GM19328 (cell line): ENCODE data around the gene FEV.

Experiments used
- ATAC-seq: cut with Tn5 transposase; IDR thresholded peaks from one replicate; pipeline ENCODE4 v1.9.1; 2021; ENCODE audit warnings: mild to moderate bottlenecking, moderate library complexity; ENCODE audit not compliant: unreplicated experiment

Gene FEV

DNA sequence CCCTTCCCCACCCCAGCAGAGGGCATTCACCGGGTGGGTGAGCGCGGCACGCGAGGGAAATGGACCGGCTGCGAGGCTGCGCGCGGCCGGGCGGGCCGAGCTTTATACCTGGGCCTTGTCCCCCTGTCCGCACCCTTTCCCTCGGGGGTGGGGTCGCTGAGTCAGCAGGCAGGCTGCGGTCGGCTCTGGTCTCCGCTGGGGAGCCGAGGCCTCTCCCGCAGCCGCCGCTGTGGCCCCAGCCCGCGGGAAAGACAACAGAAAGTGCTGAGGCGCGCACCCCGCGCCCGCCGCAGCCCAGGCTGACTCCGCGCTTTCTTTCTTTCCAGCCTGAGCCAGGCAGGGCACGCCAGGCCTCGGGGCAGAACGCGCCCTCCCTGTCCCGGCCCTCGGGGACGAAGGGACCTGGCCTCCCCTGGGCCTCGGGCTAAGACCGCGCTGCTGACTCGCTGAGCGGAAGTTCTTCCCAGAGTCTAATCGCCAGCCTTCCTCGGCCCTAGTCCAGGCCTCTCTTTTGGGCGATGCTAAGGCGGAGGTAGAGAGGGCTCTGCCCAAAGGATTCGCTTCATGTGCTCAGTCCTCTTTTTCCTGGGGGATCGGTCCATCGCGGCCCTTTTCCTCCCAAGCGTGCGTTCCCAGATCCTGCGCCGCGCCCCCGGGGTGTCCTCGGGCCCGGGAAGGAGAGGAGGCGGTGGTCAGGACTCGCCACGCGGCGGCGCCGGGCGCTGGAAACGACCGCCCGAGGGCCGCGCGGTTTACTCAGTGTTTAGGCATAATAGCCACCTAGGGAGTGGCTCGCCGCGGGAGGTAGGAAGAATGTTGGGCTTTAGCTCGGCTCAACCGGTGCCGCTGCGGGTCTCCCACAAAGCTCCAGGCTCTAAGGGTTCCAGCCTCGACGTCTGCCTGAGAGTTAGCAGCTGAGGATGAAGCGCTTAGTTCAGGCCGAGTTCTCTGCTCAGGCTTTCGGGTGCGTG, 8.6 kb upstream of the FEV start, which contains the start of gene CRYBA2:
Gene CRYBA2, minus strand, starts transcription at position 78 of the 971 bp plus-strand sequence. CDS start 246 bp downstream, outside the sequence.
- ATAC-seq: no peak

- no peak for ATAC-seq
These were observed 7.8 kb upstream of the FEV start for GRCh38 chr2:218992703-218993344.

DNA sequence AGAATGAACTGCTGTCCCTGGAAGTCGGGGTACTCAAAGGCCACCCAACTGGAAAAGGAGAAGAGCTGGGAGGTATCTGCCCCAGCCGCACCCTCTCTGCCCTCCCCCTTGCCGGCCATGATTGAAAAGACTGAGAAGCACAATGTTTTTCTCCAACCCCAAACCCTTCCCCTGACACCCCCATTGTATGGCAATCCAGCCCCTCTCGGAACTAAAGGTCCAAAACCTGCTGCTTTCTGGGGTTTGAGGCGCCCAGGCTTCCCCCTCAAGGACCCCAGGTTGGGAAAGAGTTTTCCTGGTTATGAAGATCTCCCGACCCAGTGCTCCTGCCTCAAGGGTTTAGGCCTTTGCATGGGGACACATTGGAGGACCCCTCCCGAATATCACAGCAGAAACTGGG, 7.2 kb upstream of the FEV start:
- no peak for ATAC-seq

- no peak for ATAC-seq
These were observed 6.7 kb upstream of the FEV start for GRCh38 chr2:218991674-218992168.

DNA sequence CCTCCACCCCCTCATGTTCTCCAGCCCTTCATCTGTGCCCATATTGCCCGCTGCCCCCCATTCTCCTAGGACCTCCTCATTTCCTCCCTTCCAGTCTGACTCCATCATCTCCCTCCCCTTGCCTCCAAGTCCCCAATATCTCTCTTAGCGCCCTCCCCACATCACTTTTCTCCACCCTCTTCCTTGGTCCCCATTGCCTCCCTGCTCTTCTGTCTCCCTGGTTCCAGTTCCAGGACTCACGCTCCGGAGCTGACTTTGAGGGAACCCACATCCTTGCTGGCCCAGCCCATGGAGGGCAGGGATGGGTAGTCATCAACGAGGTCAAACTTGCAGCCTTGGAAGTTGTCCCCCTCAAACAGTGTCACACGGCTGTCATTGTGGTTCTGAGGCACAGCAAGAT, 5.6 kb upstream of the FEV start:
- ATAC-seq: no peak

DNA sequence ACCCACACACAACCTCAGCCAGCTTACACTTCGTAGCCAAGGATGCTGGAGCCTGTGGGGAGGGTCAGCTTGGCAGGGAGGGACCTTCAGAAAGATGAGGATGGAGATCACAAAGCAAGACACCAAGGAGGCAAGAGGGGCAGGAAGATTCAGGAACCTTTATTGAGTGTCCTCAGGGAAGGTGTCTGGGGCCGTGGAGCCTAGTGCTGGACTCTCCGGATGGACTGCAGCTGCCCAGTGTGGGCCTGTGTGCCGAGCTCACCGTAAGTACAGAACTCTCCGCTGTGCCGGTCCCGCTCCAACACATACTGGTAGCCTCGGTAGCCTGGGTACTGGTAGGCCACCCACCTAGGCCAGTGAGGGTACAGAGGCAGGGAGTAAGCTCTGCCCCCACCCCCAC, 5.1 kb upstream of the FEV start:
- ATAC-seq: no peak

DNA sequence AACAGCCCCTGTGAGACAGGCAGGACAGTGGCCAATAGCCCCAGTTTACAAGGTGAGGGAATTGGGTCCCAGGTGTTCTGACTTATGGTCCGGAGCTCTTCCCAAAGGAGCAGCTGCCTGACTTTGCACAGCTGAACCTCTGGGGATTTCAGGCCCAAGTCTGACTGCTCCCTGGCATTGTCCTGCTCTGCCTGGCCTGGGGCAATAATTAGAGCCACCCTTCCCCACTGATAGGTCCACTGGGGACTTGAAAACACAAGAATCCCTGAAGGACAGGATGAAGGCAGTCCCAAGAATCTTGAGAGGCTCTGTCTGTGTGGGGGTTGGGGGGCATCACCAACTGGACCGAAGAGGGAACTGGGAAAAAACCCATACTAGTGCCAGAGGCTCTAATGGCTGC, 3.7 kb upstream of the FEV start:
- ATAC-seq: no peak

- ATAC-seq: no peak
These were observed 3.2 kb upstream of the FEV start for GRCh38 chr2:218988164-218988563.

DNA sequence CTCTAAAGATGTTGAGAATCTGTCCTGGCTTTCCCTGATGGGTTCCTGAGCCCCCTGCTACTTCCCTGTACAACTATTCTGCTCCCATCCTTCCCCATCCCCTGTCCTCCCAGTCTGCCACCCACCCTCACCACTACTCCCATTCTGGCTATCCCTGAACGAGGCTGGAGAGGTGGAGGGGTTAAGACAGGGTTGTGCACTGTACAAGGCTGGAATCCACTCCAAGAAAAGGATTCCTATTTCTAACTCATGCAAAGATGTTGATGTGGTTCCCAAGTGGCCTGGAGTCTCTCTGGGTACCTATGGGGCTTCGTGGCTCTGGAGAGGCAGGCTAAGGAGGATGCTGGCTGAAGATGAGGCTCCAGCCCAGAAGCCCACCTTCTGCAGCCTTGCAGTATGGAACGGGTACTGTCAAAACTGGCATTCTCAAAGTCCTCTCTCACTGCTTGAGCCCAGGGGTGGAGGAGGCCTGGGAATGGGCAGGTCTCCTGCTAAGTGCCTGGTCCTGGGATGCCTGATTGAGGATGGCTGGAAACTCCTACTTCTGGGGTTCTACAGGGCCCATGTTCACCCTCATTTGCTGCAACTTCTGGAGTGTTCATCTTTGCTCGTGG, 1.3 kb upstream of the FEV start:
- no peak for ATAC-seq

DNA sequence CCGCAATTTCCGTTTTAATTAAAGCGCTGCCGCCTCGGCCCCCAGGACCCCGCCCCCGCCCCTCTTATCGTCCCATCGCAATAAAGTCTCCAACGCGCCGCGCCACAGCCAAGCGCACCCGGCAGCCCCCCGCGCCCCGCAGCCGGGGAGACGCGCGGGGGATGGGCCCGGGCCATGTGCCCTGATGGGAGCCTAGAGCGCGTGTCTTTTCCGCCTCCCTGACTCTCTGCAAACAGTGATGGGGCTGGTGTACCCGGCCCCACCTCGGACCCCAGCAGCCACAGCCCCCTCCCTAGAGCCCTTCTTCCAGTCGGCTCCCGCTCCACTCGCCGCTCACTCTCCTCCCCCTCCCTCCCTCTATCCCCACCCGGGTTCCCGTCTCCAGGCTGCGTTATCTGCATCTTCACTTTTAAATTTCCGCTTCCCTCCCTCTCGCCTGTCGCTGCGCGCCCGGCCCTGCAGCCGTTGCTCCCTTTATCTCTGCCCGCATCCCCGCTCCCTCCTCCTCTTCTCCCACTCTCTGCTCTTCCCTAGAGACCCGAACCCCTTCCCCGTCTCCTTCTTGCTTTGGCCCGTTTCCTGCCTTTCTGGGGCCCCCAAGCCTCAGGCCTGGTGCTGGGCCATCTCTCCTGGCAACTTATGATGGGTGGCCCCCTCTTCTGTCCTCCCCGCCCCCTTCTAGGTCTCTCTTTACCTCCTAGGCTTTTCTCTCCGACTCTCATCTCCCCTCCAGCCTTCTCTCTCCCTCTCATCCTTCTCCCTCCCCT, 524 bp upstream of the FEV start:
- no peak for ATAC-seq

DNA sequence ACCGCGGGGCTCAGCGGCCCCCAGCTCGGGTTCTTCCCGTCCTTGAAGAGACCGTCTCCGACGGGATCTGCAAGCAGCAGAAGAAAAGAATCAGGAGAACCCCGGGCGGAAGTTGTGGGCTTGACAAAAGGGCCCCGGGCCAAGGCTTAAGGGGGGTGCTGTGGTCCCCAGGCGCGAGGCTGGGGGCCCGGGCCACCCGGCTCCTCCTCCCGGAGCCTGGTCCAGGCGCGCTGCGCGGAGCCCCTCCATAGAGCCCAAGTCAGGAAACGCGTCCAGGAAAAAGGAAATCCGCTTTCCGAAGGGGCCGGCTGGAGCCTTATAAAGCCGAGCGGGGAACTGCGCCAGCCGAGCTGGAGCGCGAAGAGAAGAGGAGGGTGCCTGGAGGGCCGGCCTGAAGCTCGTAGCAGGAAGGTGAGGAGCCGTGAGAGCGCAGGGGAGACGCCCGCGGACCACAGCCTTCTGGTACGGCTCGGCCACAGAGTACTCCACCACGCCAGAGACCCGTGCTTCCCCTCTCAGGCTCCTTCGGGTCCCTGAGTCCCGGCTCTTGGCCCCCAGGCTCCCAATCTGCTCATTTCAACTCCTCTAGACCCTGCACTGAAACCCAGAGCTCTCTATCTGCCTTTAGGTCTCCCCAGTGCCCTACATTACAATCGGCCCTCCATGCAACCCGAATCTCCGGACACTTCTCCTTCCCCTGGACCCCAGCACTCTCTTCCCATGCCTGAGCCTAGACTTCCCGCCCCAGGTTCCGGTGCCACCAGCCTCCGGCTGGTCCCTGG, 554 bp downstream of the FEV start:
- no peak for ATAC-seq

DNA sequence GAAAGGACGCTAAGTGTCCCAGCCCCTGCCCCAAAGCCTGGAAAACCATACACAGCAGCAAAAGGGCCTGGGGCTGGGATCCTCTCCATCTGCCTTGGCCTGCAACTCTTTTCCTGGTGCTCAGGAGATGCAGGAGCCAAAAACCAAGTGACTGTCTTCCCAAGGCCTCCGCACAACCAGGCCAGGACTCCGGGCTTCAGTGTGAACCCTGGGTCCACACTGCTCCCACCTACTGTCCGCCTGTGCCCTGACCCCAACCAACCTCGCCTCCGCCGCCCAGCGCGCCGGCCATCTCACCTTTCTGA, 1.1 kb downstream of the FEV start:
- no peak for ATAC-seq

DNA sequence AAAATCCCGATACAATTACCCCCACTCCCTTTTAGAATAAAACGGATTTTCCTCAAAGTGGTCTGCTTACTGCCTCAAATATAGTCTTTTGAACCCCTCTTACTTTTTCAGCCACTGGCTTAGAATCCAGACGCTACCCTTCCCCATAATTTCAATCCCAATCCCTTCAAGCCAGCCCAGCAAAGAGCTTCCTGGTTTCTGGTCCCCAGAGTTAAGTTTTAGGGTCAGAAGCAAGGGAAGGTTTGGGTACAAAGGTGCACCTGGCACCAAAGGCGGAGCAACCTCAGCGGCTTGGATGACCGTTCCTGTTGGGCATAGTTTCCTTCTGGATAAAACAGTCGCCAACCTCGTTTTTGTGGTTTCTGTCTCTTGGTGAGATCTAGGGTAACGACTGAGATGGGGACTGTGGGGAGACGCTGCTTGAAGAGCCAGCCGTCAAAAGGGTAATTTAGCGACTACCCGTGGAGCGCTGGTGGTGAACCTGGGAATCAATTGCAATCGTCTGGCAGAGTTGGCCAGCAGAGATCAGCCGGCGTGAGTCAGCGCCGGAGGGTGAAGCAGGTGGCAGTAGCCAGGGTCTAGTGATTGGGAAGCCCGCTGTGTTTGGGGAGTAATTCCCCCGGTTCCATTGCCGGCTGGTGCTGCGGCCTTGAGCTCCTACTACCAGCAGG, 1.6 kb downstream of the FEV start:
- no peak for ATAC-seq

DNA sequence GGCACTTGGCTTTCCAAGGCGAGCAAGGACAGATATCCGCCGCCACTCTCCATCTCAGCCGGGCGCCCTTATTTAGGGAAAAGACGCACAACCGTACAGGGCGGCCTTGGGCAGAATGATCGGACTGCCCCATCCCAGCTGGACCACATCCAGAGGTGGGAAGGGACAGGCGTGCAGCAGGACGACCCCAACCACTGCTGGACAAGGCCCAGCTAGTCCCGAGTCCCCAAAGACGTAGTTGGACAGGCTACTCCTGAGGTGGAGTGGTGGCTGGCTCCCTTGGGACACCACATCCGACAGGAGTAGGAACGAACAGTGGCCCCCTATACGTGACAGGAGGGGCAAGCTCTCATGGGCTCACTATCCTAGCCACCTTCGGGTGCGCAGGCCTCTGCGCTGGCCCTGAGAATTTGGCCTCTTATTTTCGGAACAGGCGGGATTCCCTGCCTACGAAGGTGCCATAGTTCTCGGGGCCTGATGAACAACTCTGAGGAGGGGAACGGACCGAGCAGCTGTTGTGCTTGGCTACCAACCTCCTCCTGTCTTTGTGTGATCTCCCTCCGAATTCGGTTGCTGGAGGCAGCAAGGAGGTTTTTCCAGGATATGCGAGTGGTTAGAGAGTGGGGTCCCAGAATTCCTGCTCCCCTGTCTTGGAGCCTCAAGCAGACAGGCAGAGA, 2.3 kb downstream of the FEV start:
- ATAC-seq: no peak

DNA sequence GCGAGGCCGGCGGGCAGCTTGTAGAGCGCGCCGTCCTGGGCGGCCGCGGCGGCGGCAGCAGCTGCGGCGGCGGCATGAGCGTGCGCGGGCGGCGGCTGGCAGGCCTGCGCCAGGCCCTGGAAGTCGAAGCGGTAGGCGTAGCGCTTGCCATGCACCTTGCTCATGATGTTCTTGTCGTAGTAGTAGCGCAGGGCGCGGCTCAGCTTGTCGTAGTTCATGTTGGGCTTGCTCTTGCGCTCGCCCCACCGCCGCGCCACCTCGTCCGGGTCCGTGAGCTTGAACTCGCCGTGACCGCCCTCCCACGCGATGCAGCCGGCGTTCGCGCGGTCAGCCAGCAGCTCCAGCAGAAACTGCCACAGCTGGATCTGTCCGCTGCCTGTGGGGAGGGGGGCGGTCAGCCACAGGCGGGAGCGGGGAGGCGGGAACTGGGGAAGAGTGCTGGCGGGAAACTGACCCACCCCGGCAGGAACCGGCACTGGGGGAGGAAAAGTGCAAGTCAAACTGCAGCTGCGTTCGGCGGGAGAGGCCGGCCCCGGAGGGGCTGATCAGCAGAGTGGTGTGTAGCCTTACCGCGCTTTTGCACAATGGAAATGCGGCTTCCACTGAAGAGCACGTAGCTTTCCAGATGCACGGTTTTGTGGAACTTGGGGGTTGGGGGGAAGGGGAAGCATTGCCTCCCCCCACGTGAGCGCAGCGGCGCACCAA, 3.0 kb downstream of the FEV start:
- no peak for ATAC-seq

DNA sequence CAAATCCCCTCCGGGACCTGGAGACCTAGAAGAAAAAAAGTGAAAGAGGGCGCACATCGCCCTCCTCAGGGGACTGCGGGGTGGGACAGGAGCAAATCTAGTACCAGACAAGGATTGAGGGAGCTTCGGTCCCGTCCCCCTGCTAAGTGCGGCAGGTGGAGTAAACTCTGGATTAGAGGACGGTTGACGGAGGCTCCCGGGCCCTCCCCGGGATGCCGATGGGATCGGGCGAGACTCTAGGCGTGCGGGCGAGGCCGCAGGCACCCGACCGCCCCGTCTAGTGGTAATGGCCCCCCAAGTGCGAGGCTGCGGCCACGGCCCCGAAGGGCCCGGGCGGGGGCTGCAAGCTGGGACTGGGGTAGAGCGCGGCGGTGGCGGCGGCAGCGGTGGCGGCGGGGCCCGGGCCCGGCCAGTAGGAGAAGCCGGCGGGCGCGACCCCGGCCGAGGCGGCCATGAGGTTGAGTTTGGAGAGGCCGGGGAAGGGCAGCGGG, 3.5 kb downstream of the FEV start:
- no peak for ATAC-seq

DNA sequence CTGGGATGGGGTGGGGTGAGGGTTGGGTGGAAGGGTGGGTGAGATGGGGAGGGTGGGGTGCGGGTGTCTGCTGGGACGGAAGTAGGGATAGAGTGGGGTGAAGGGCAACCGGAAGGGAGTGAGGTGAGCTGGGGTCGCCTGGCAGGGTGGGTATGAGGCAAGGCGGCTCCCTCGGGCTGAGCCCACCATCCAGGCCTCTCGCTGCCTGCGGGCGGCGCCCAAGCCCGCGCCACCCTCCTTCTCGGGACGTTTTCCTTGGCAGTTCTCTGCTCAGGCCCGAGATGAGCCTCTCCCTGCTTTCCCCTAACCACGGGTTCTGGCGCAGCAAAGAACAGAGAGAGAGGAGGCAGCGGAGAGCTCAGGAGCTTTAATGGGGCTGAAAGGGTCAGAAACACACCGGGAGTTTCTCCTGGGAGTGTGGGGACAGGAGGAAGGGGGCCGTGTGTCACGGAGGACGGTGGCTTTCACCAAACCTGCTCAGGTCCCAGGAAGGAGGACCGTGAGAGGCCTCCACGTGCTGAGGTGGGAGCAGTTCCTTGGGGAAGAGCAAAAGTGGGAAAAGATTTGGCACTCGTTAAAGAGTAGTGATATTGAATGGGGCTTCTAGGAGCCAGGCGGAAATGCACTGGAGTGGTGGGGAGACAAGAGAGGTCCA, 4.1 kb downstream of the FEV start:
- no peak for ATAC-seq
